Psoas muscle (tissue), 8 donors: ENCODE data around the gene DPEP1. TPM values are rescaled to one million over a fixed set of nuclear protein-coding genes. Genes with fewer than 3 reads are reported as not detected.
A peak's percentile ranks its signal among the peaks of the same experiment; 100 is the strongest.

ENCODE experiments used
- ATAC-seq, 4 donors: fragments of 200-7000 bp; cut with Tn5 transposase; one replicate each; pipeline ENCODE4 v1.9.1; 2020; ENCODE audit warnings: moderate library complexity in 3 of 4, mild to moderate bottlenecking in 2 of 4
- DNase-seq, 2 donors: peaks; one replicate each; pipeline ENCODE4 v3.0.0-alpha.2; 2020
- H3K27ac ChIP-seq: fragments of 200-600 bp; one replicate; pipeline ENCODE4 v1.8.0; 2022
- H3K27me3 ChIP-seq, 3 donors: fragments of 200-600 bp in 1 of 3; one replicate each; pipeline versions ENCODE4 v1.6.1 to v1.8.0; 2013 to 2022; ENCODE audit warnings: low read length in 2 of 3, mild to moderate bottlenecking in 2 of 3, moderate library complexity in 1 of 3; ENCODE audit not compliant: insufficient read depth in 3 of 3
- H3K36me3 ChIP-seq, 2 donors: fragments of 200-600 bp in 1 of 2; one replicate each; pipeline versions ENCODE4 v1.6.1 to v1.8.0; 2013 to 2022; ENCODE audit warnings: low read depth in 1 of 2, mild to moderate bottlenecking in 1 of 2, moderate library complexity in 1 of 2; ENCODE audit not compliant: insufficient read depth in 1 of 2
- H3K4me1 ChIP-seq: fragments of 200-600 bp; one replicate; pipeline ENCODE4 v1.8.0; 2022
- H3K4me3 ChIP-seq: fragments of 200-600 bp; one replicate; pipeline ENCODE4 v1.8.0; 2022; ENCODE audit warnings: mild to moderate bottlenecking
- H3K9me3 ChIP-seq: fragments of 200-600 bp; one replicate; pipeline ENCODE4 v1.8.0; 2022
- WGBS, 3 donors: extraction: QIAGEN DNeasy Blood & Tissue Kit; methylation state at CpG; one replicate each; pipeline versions ENCODE4 v1.1.6 to v1.1.7; 2013; 5-methylcytosine and 5-hydroxymethylcytosine counted together
- intact Hi-C, 2 donors: fragments of 100-400 bp; cut with DNase I; formaldehyde crosslinking; loops; one replicate each; pipeline versions ENCODE4 v1.11.0 to v1.14.2; 2022
- polyA plus RNA-seq, 3 donors: library from polyadenylated mRNA; stranded (reverse); fragments of 200-250 nt; gene quantifications; one replicate each; pipeline ENCODE4 v1.2.3, GENCODE V29; 2013
- total RNA-seq, 4 donors: library from RNA; stranded (reverse); fragmentation: NEBNext Ultra II Directional in 2 of 4; extraction: Animal tissue kit (Norgen Biotek cat#: 25700) in 2 of 4; gene quantifications; one replicate each; pipeline versions ENCODE4 v1.2.1 to v1.2.4, GENCODE V29; 2021 to 2023
- TF ChIP-seq, protein P1 (sequence below): fragments of 200-600 bp; IDR thresholded peaks from one replicate; pipeline ENCODE4 v1.8.0; 2022; ENCODE audit warnings: antibody characterized with exemption
- donor health status: healthy with polysubstance abuse.
- donor health status: DM: no; HTN: no; CAD: no; lungs with moderate emphysema.
- donor health status: Bipolar disorder and iron deficiency.
- donor health status: healthy.
- donor health status: DM: yes; HTN: yes; CAD: no.
- donor health status: DM: no; HTN: no; CAD: no.
- donor health status: DM: no; HTN: no; CAD: no.
- donor health status: DM: yes; HTN: yes; CAD: no.

DPEP1 gene
- total and polyA plus RNA-seq, 7 donors: 0.04 to 0.16 TPM; not detected in 5

GRCh38 chr16:89571636-89572035 lies 41.8 kb upstream of the DPEP1 start:
- DNase-seq (peak in 1 of 2 donors; percentile 5), ATAC-seq (no peak)
- Histone ChIP-seq H3K36me3 (no peaks in the 10 kb centered on the region), H3K27me3 (peaks cover 0 to 54% (median 18%) of the 10 kb centered on the region in 3 donors), H3K9me3 (no peaks in the 10 kb centered on the region), H3K4me1 (no peaks in the 10 kb centered on the region), H3K27ac (no peak overlapping the region), H3K4me3 (no peak overlapping the region)
- 77 to 82% (median 79%) methylated on average over 18 of the region's 18 CpGs for WGBS, 3 donors
- TF ChIP-seq, protein P1, sequence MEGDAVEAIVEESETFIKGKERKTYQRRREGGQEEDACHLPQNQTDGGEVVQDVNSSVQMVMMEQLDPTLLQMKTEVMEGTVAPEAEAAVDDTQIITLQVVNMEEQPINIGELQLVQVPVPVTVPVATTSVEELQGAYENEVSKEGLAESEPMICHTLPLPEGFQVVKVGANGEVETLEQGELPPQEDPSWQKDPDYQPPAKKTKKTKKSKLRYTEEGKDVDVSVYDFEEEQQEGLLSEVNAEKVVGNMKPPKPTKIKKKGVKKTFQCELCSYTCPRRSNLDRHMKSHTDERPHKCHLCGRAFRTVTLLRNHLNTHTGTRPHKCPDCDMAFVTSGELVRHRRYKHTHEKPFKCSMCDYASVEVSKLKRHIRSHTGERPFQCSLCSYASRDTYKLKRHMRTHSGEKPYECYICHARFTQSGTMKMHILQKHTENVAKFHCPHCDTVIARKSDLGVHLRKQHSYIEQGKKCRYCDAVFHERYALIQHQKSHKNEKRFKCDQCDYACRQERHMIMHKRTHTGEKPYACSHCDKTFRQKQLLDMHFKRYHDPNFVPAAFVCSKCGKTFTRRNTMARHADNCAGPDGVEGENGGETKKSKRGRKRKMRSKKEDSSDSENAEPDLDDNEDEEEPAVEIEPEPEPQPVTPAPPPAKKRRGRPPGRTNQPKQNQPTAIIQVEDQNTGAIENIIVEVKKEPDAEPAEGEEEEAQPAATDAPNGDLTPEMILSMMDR: no peak
- intact Hi-C loops: loop anchor here in 1 of 2 donors (10.0 kb wide), 1 partner anchor 63 kb away; no protein-coding TSS in a partner anchor

DNA sequence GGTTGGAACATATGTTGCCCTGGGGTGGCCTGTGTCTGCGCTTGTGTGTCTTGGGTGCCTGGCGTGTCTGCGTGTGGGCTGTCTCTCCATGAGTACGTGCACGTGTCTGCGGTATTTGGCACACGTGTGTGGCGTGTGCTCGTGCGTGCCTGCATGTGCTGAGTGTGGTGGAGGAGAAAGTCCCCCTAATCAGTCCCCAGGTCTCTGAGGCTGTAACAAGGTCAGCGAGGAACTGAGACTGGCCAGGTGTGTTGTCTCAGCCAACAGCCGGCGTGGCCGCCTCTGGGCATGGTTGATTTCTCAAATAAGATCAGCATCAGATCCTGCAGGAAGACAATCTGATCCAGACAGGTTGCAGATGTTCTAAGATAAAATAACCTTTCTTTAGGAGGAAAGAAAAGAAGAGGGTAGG lies 41.4 kb upstream of the DPEP1 start:
- WGBS, 3 donors: 41 to 50% (median 42%) methylated on average over 14 of the region's 14 CpGs
- intact Hi-C loops: loop anchor here in 1 of 2 donors (10.0 kb wide), 1 partner anchor 63 kb away; no protein-coding TSS in a partner anchor
- TF ChIP-seq, protein P1: no peak
- ATAC-seq (no peak), DNase-seq (no peak)
- Histone ChIP-seq H3K4me3 (no peak overlapping the region), H3K27me3 (peaks cover 0 to 58% (median 18%) of the 10 kb centered on the region in 3 donors), H3K9me3 (no peaks in the 10 kb centered on the region), H3K36me3 (no peaks in the 10 kb centered on the region), H3K4me1 (no peaks in the 10 kb centered on the region), H3K27ac (no peak overlapping the region)

- no peaks in the 10 kb centered on the region for H3K4me1 ChIP-seq
- WGBS, 3 donors: 70 to 72% (median 72%) methylated on average over 19 of the region's 19 CpGs
- DNase-seq (peak in 1 of 2 donors; percentile 13), ATAC-seq (no peak)
- intact Hi-C loops: loop anchor here in 1 of 2 donors (10.0 kb wide), 1 partner anchor 62 kb away; no protein-coding TSS in a partner anchor
- H3K36me3 ChIP-seq: no peaks in the 10 kb centered on the region
- H3K27ac ChIP-seq: no peak overlapping the region
- TF ChIP-seq, protein P1: no peak
- no peaks in the 10 kb centered on the region for H3K9me3 ChIP-seq
- H3K4me3 ChIP-seq: no peak overlapping the region
- peaks cover 0 to 64% (median 23%) of the 10 kb centered on the region in 3 donors for H3K27me3 ChIP-seq
Measured at GRCh38 chr16:89572485-89573205, 40.8 kb upstream of the DPEP1 start.

GRCh38 chr16:89573826-89574680 lies 39.4 kb upstream of the DPEP1 start:
- intact Hi-C loops: loop anchor here in 1 of 2 donors (10.0 kb wide), 1 partner anchor 61 kb away; no protein-coding TSS in a partner anchor
- no peaks in the 10 kb centered on the region for H3K4me1 ChIP-seq
- peaks cover 0 to 70% (median 23%) of the 10 kb centered on the region in 3 donors for H3K27me3 ChIP-seq
- 60 to 69% (median 61%) methylated on average over 30 to 31 of the region's 31 CpGs for WGBS, 3 donors
- peak overlapping the region; percentile 47 for H3K4me3 ChIP-seq
- no peak overlapping the region for H3K27ac ChIP-seq
- ATAC-seq: peak in 1 of 4 donors; percentile 11
- H3K36me3 ChIP-seq: no peaks in the 10 kb centered on the region
- TF ChIP-seq, protein P1: no peak
- no peaks in the 10 kb centered on the region for H3K9me3 ChIP-seq
- DNase-seq: peak in 1 of 2 donors; percentile 5
